Measurements from ENCODE around the gene TCF7L1.

- TF ChIP-seq CTCF (IDR thresholded peaks at IDR 0.05 in 4 of 5, conservative IDR thresholded peaks at IDR 0.05 in 1 of 5): no peak
- TF ChIP-seq POLR2A (IDR thresholded peaks at IDR 0.05): no peak
Measured at GRCh38 chr2:85137156-85137555, 4.0 kb downstream of the TCF7L1 start.
